PC-3 (cell line): ENCODE results near the gene LMNTD1. TPM values are rescaled to one million over a fixed set of nuclear protein-coding genes. Genes with fewer than 3 reads are reported as not detected.

ENCODE experiments used
- ATAC-seq: fragments of 200-7000 bp; cut with Tn5 transposase; 2 replicates; pipeline ENCODE4 v1.9.1; 2020; ENCODE audit warnings: mild to moderate bottlenecking, moderate library complexity
- BruUV-seq: library from RNA; stranded (reverse); fragments of 400-500 nt; replicated peaks from 2 replicates; lab custom pipeline; 2021; lab: Mats Ljungman, UMichigan
- CTCF ChIA-PET: fragments of 300-600 bp; sonication (Branson Sonifier 250); formaldehyde crosslinking; loops from one replicate; lab custom pipeline; 2022; ENCODE audit warnings: antibody characterized with exemption; lab: Charles Lee
- POLR2A ChIA-PET: fragments of 300-600 bp; sonication (Branson Sonifier 250); formaldehyde crosslinking; loops from one replicate; lab custom pipeline; 2022; ENCODE audit warnings: antibody characterized with exemption; ENCODE audit not compliant: unreplicated experiment; lab: Charles Lee
- DNase-seq: peaks from one replicate; pipeline ENCODE4 v3.0.0-alpha.2; 2015
- H2AFZ ChIP-seq: fragments of 300-600 bp; sonication (generic); 2 replicates; pipeline ENCODE4 v1.6.0; 2016; ENCODE audit warnings: antibody characterized with exemption, low read length
- H3F3A ChIP-seq: fragments of 300-600 bp; sonication (generic); one replicate; pipeline ENCODE4 v1.6.0; 2017; ENCODE audit warnings: antibody characterized with exemption, low read length, control low read depth, mild to moderate bottlenecking; ENCODE audit not compliant: unreplicated experiment
- H3K27ac ChIP-seq: fragments of 300-600 bp; sonication (generic); 2 replicates; pipeline ENCODE4 v1.5.1; 2016; ENCODE audit warnings: mild to moderate bottlenecking, low read length
- H3K27me3 ChIP-seq: fragments of 300-600 bp; sonication (generic); 2 replicates; pipeline ENCODE4 v1.6.1; 2016; ENCODE audit warnings: low read length, mixed read lengths
- H3K36me3 ChIP-seq: fragments of 300-600 bp; sonication (generic); 2 replicates; pipeline ENCODE4 v1.6.1; 2016; ENCODE audit warnings: low read depth, mixed run types, low read length, mixed read lengths
- H3K4me1 ChIP-seq: fragments of 300-600 bp; sonication (generic); 2 replicates; pipeline ENCODE4 v1.5.1; 2016; ENCODE audit warnings: low read length; ENCODE audit not compliant: insufficient read depth
- H3K4me2 ChIP-seq: fragments of 300-600 bp; sonication (generic); 2 replicates; pipeline ENCODE4 v1.6.0; 2016; ENCODE audit warnings: low read length
- H3K4me3 ChIP-seq: fragments of 300-600 bp; sonication (generic); 2 replicates; pipeline ENCODE4 v1.5.1; 2016; ENCODE audit warnings: mild to moderate bottlenecking, low read length, mixed read lengths
- H3K79me2 ChIP-seq: fragments of 300-600 bp; sonication (generic); 2 replicates; pipeline ENCODE4 v1.6.1; 2017; ENCODE audit warnings: low read length, mixed read lengths
- H3K9ac ChIP-seq: fragments of 300-600 bp; sonication (generic); 2 replicates; pipeline ENCODE4 v1.6.0; 2016; ENCODE audit warnings: mild to moderate bottlenecking, low read length
- H3K9me2 ChIP-seq: fragments of 300-600 bp; sonication (generic); replicated peaks from 2 replicates; pipeline ENCODE4 v1.6.1; 2016; ENCODE audit warnings: mixed run types, low read length, mixed read lengths
- H3K9me3 ChIP-seq: fragments of 300-600 bp; sonication (generic); 2 replicates; pipeline ENCODE4 v1.6.1; 2016; ENCODE audit warnings: low read length, mixed read lengths
- H4K20me1 ChIP-seq: fragments of 300-600 bp; sonication (generic); 2 replicates; pipeline ENCODE4 v1.6.1; 2016; ENCODE audit warnings: low read length, mixed read lengths
- CTCF ChIP-seq: fragments of 300-600 bp; sonication (generic); conservative IDR thresholded peaks from 2 replicates; pipeline ENCODE4 v1.5.1; 2017; ENCODE audit warnings: antibody characterized with exemption, low read depth, mild to moderate bottlenecking, low read length
- EZH2 ChIP-seq: fragments of 300-600 bp; sonication (generic); IDR thresholded peaks from one replicate; pipeline ENCODE4 v1.6.1; 2017; ENCODE audit warnings: antibody characterized with exemption, mild to moderate bottlenecking, low read length; ENCODE audit not compliant: unreplicated experiment
- EZH2phosphoT487 ChIP-seq: fragments of 300-600 bp; sonication (generic); IDR thresholded peaks from 2 replicates; pipeline ENCODE4 v1.6.1; 2018; ENCODE audit warnings: mild to moderate bottlenecking, antibody characterized with exemption, low read length, borderline replicate concordance
- intact Hi-C: fragments of 100-400 bp; cut with micrococcal nuclease; formaldehyde crosslinking; loops from 2 replicates; pipeline ENCODE4 v1.9.0; 2023
- total RNA-seq: library from RNA; depleted of rRNA; stranded (reverse); fragments of >200 nt; gene quantifications from 2 replicates; pipeline ENCODE4 v1.2.3, GENCODE V29; 2014

Gene LMNTD1
- total RNA-seq, 1 experiment from 2014 or later: not detected

DNA sequence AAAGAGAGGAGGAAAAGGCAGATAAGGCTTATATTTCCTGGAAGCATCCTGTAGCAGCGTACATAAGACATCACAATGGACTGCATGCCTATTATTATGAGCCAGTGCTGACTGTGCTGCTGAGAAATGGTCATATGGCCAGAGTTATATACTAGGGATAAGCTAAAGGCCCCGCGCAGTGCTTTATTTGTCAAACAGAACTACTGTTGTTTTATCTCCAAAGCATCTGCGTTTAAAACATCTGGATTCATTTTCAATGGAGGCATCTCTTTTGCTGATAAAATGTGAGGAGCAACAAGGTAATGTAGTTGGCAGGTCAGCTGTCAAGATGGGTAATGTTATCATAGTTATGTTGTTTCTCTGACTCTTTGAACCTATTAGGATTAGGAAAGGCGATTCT, 28.0 kb upstream of the LMNTD1 start:
- no peak for TF ChIP-seq CTCF
- TF ChIP-seq EZH2: no peak
- TF ChIP-seq EZH2phosphoT487: no peak
- Histone ChIP-seq H3F3A (no peaks in the 10 kb centered on the region), H3K9me3 (no peaks in the 10 kb centered on the region), H3K4me1 (no peaks in the 10 kb centered on the region), H2AFZ (no peak overlapping the region), H3K79me2 (no peaks in the 10 kb centered on the region), H3K4me3 (no peak overlapping the region), H3K27me3 (no peaks in the 10 kb centered on the region), H3K9ac (no peak overlapping the region), H3K36me3 (no peaks in the 10 kb centered on the region), H3K27ac (no peak overlapping the region), H3K9me2 (no peaks in the 10 kb centered on the region), H4K20me1 (no peaks in the 10 kb centered on the region), H3K4me2 (no peak overlapping the region)
- no peak for DNase-seq
- intact Hi-C loops: no loop called here
- CTCF ChIA-PET: no interaction called here
- POLR2A ChIA-PET: no interaction called here
- BruUV-seq: no TSS peak
- ATAC-seq: no peak

DNA sequence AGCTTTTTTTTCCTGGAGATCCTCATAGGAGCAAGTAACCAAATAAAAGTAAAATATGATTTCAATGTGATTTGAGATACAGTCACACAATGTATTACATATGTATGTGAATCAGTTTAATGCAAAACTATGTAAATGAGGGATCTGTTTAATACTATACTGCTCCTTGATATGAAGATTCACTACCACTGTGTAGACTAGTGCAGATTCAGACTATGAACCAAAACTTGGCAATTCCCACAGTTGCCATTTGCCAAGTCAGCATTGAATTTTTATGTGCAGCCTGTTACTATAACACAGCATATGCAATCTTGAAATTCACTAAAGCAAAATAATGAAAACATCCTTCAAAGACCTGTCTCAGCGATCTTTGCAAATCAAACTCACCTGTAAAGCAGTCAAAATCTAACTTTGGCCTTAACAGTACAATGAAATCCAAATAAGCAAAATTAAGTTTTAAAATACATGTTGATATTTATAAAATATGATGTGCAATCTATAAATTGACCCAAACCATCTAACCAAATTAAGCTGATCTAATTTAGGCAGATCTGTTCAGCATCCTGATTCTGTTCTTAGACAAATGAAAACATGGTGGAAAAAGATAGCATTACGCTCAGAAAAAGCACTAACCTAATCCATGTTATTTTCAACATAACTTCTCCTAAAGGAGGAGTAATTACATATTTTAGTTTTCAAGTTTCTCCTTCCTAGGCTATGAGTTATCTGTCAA, 25.5 kb upstream of the LMNTD1 start:
- no peak overlapping the region for H3K4me3 ChIP-seq
- H3K4me1 ChIP-seq: no peaks in the 10 kb centered on the region
- TF ChIP-seq EZH2: no peak
- no peak for TF ChIP-seq EZH2phosphoT487
- no peak for TF ChIP-seq CTCF
- H3K27me3 ChIP-seq: no peaks in the 10 kb centered on the region
- H3K27ac ChIP-seq: no peak overlapping the region
- ATAC-seq: no peak
- H3K79me2 ChIP-seq: no peaks in the 10 kb centered on the region
- H3F3A ChIP-seq: no peaks in the 10 kb centered on the region
- BruUV-seq: no TSS peak
- DNase-seq: no peak
- H3K9ac ChIP-seq: no peak overlapping the region
- H3K36me3 ChIP-seq: no peaks in the 10 kb centered on the region
- intact Hi-C loops: no loop called here
- no peaks in the 10 kb centered on the region for H3K9me2 ChIP-seq
- H3K9me3 ChIP-seq: no peaks in the 10 kb centered on the region
- ChIA-PET CTCF (no interaction called here), POLR2A (no interaction called here)
- no peak overlapping the region for H3K4me2 ChIP-seq
- H4K20me1 ChIP-seq: no peaks in the 10 kb centered on the region
- no peak overlapping the region for H2AFZ ChIP-seq

DNA sequence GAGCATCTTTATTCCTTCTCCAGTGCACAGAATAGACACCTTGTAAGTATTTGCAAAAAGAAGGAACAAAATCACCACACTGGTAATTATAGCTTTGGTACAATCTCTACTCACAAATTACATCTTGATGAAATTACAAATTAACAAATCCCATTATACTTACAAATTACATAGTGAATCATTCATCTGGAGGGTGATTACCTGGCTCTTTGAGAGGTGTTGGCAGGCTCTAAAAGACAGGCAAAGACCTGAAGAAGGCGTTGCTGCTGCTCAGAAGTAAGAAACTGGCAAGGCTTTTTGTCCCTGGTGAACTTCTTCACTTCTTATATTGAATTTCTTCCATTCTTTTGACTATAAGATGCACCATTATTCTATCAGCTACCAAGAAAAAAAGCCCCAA, 21.7 kb upstream of the LMNTD1 start:
- no peaks in the 10 kb centered on the region for H3K9me2 ChIP-seq
- no peak for ATAC-seq
- H3K9ac ChIP-seq: no peak overlapping the region
- intact Hi-C loops: no loop called here
- no peaks in the 10 kb centered on the region for H3K36me3 ChIP-seq
- DNase-seq: no peak
- H3F3A ChIP-seq: no peaks in the 10 kb centered on the region
- CTCF ChIA-PET: no interaction called here
- H3K9me3 ChIP-seq: no peaks in the 10 kb centered on the region
- H3K4me2 ChIP-seq: no peak overlapping the region
- POLR2A ChIA-PET: no interaction called here
- H3K27ac ChIP-seq: no peak overlapping the region
- no peak overlapping the region for H2AFZ ChIP-seq
- TF ChIP-seq EZH2phosphoT487 (no peak), CTCF (no peak), EZH2 (no peak)
- no peaks in the 10 kb centered on the region for H3K27me3 ChIP-seq
- no peak overlapping the region for H3K4me3 ChIP-seq
- H3K79me2 ChIP-seq: no peaks in the 10 kb centered on the region
- no peaks in the 10 kb centered on the region for H3K4me1 ChIP-seq
- no TSS peak for BruUV-seq
- no peaks in the 10 kb centered on the region for H4K20me1 ChIP-seq
